T follicular helper cell (primary cell): ENCODE measurements around the gene COPS6.
"Not testable (repeated sequence)": the region's sequence is repeated elsewhere in the genome, so short reads cannot be mapped to it uniquely, and the experiment has no call there.

ENCODE experiments used
- DNase-seq: peaks from one replicate; pipeline ENCODE4 v3.0.0-alpha.2; 2020; ENCODE audit warnings: low read depth

COPS6 gene

GRCh38 chr7:100127866-100128636, 39.3 kb downstream of the COPS6 start:
- DNase-seq, result no peak

GRCh38 chr7:100128637-100128963, 39.8 kb downstream of the COPS6 start:
- DNase-seq, result no peak

GRCh38 chr7:100130220-100130607, 41.4 kb downstream of the COPS6 start:
- DNase-seq, result not testable (repeated sequence)

- peak; percentile 74 for DNase-seq
Observed at GRCh38 chr7:100130608-100131453, 42.1 kb downstream of the COPS6 start.

- no peak for DNase-seq
Observed at GRCh38 chr7:100132126-100132525, 43.4 kb downstream of the COPS6 start.

- peak; percentile 57 for DNase-seq
Observed at GRCh38 chr7:100132697-100133151, 44.0 kb downstream of the COPS6 start.

GRCh38 chr7:100137851-100138760, 49.3 kb downstream of the COPS6 start:
- no peak for DNase-seq

GRCh38 chr7:100141555-100141949, 52.8 kb downstream of the COPS6 start:
- DNase-seq, result no peak
